ENCODE results near the gene CTSZ. TPM values are rescaled to one million over a fixed set of nuclear protein-coding genes. Genes with fewer than 3 reads are reported as not detected.
"Not testable (repeated sequence)": the region's sequence is repeated elsewhere in the genome, so short reads cannot be mapped to it uniquely, and the experiment has no call there.

Gene CTSZ
- total and polyA plus RNA-seq, 5 donors from 2014 or later, result 1.8 to 26.6 (median 3.2) TPM

DNA sequence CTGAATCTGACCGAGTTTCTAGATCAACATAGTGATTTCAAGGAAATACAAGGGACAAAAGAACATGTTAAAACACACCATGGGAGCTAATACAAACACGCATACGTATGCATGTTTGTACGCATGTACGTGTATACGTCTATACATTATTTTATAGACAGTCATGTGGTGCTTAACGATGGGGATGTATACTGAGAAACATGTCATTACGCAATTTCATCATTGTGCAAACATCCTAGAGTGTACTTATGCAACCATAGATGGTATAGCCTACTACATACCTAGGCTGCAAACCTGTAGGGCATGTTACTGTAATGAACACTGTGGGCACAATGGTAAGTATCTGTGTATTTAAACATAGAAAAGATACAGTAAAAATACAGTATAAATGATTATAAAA, 51.0 kb downstream of the CTSZ start:
- Histone ChIP-seq H3K27me3 (ENCODE audit: control insufficient read depth, insufficient read depth, low read length) (peaks cover 5% of the 10 kb centered on the region), H3K9me3 (ENCODE audit: control insufficient read depth in 2 of 2, low read length in 2 of 2) (no peaks in the 10 kb centered on the region), H3K4me3 (ENCODE audit: low read depth, low read length) (no peak overlapping the region), H3K36me3 (ENCODE audit: control insufficient read depth, insufficient read depth, low read length) (no peaks in the 10 kb centered on the region), H3K4me1 (ENCODE audit: control insufficient read depth, insufficient read depth, low read length, poor library complexity, severe bottlenecking) (no peaks in the 10 kb centered on the region), H3K27ac (ENCODE audit: insufficient read depth, low read length, poor library complexity, severe bottlenecking) (no peak overlapping the region)
- DNase-seq (no peak), ATAC-seq (ENCODE audit: low read depth in 2 of 2) (no peak)
- Mint-ChIP-seq H3K27me3 (peaks cover 51% of the 10 kb centered on the region), H3K4me1 (peaks cover 0 to 2% (median 0%) of the 10 kb centered on the region in 4 donors), H3K27ac (no peak overlapping the region), H3K9me3 (peaks cover 0 to 3% (median 0%) of the 10 kb centered on the region in 7 donors), H3K36me3 (no peaks in the 10 kb centered on the region), H3K4me3 (no peak overlapping the region)

GRCh38 chr20:58953050-58953449, 54.0 kb downstream of the CTSZ start:
- H3K4me1 Mint-ChIP-seq, result peaks cover 0 to 2% (median 0%) of the 10 kb centered on the region in 4 donors
- ATAC-seq (ENCODE audit: low read depth in 2 of 2) (no peak), DNase-seq (no peak)
- Histone ChIP-seq H3K4me3 (ENCODE audit: low read depth, low read length) (no peak overlapping the region), H3K27ac (ENCODE audit: insufficient read depth, low read length, poor library complexity, severe bottlenecking) (no peak overlapping the region), H3K4me1 (ENCODE audit: control insufficient read depth, insufficient read depth, low read length, poor library complexity, severe bottlenecking) (no peaks in the 10 kb centered on the region), H3K9me3 (ENCODE audit: control insufficient read depth in 2 of 2, low read length in 2 of 2) (no peaks in the 10 kb centered on the region), H3K36me3 (ENCODE audit: control insufficient read depth, insufficient read depth, low read length) (no peaks in the 10 kb centered on the region), H3K27me3 (ENCODE audit: control insufficient read depth, insufficient read depth, low read length) (peaks cover 5% of the 10 kb centered on the region)
- peaks cover 0 to 2% (median 0%) of the 10 kb centered on the region in 7 donors for H3K9me3 Mint-ChIP-seq
- H3K27me3 Mint-ChIP-seq, result peaks cover 50% of the 10 kb centered on the region
- H3K27ac Mint-ChIP-seq, result no peak overlapping the region
- no peaks in the 10 kb centered on the region for H3K36me3 Mint-ChIP-seq
- H3K4me3 Mint-ChIP-seq, result no peak overlapping the region

DNA sequence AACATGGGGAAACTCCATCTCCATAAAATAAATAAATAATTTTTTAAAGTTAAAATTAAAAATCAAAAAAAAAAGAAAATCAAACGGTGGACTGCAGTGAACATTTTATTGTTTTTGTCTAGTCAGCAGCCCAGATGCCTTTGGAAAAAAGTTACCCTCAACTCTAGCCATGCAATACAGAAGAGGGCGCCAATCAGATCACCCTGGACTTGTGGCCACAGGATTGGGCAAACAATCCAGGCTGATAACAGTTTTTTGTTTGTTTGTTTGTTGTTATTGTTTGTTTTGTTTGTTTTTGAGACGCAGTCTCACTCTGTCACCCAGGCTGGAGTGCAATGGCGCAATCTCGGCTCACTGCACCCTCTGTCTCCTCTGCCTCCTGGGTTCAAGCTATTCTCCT, 56.5 kb downstream of the CTSZ start:
- DNase-seq (no peak), ATAC-seq (ENCODE audit: low read depth in 2 of 2) (no peak)
- peaks cover 3% of the 10 kb centered on the region for H3K27me3 ChIP-seq (ENCODE audit: control insufficient read depth, insufficient read depth, low read length)
- no peak overlapping the region for H3K4me3 ChIP-seq (ENCODE audit: low read depth, low read length)
- H3K4me1 ChIP-seq (ENCODE audit: control insufficient read depth, insufficient read depth, low read length, poor library complexity, severe bottlenecking), result no peaks in the 10 kb centered on the region
- no peaks in the 10 kb centered on the region for H3K36me3 ChIP-seq (ENCODE audit: control insufficient read depth, insufficient read depth, low read length)
- Mint-ChIP-seq H3K4me3 (no peak overlapping the region), H3K36me3 (no peaks in the 10 kb centered on the region), H3K4me1 (peaks cover 0 to 2% (median 0%) of the 10 kb centered on the region in 4 donors), H3K9me3 (peaks cover 0 to 2% (median 0%) of the 10 kb centered on the region in 7 donors), H3K27me3 (peaks cover 51% of the 10 kb centered on the region), H3K27ac (no peak overlapping the region)
- no peak overlapping the region for H3K27ac ChIP-seq (ENCODE audit: insufficient read depth, low read length, poor library complexity, severe bottlenecking)
- H3K9me3 ChIP-seq (ENCODE audit: control insufficient read depth in 2 of 2, low read length in 2 of 2), result no peaks in the 10 kb centered on the region

DNA sequence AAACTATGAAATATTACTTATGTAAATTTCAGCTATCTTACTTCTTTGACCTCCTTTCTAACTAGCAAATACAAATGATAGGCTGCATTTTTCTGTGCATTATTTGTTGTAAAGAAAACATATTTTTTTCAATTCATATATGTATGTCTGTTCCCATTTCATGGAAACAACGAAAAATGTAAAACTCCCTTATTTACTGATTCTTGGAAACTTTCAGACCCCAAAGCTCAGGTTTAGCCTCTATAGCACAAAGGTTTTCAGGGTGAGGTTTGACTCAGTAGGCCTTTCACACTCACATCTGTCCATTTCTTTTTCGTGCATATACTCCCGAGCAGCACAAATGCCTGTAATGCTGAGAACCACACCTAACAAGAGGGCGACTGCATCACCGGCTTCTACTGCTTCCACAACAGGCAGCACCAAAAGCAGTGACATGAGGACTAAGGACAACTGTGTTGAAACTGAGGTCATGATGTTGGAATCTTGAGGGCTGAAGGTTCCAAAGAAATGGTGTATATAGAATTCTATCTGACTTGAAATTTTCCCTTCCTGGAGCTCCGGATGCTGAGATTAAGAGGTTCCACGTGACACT, 59.2 kb downstream of the CTSZ start:
- H3K36me3 Mint-ChIP-seq; H3K4me3 Mint-ChIP-seq; ATAC-seq (ENCODE audit: low read depth in 2 of 2); DNase-seq; H3K9me3 Mint-ChIP-seq; H3K36me3 ChIP-seq (ENCODE audit: control insufficient read depth, insufficient read depth, low read length); H3K4me3 ChIP-seq (ENCODE audit: low read depth, low read length); H3K4me1 Mint-ChIP-seq; H3K9me3 ChIP-seq (ENCODE audit: control insufficient read depth in 2 of 2, low read length in 2 of 2); H3K4me1 ChIP-seq (ENCODE audit: control insufficient read depth, insufficient read depth, low read length, poor library complexity, severe bottlenecking); H3K27ac Mint-ChIP-seq; H3K27ac ChIP-seq (ENCODE audit: insufficient read depth, low read length, poor library complexity, severe bottlenecking); H3K27me3 ChIP-seq (ENCODE audit: control insufficient read depth, insufficient read depth, low read length): not testable (repeated sequence)
- peaks cover 42% of the 10 kb centered on the region for H3K27me3 Mint-ChIP-seq

DNA sequence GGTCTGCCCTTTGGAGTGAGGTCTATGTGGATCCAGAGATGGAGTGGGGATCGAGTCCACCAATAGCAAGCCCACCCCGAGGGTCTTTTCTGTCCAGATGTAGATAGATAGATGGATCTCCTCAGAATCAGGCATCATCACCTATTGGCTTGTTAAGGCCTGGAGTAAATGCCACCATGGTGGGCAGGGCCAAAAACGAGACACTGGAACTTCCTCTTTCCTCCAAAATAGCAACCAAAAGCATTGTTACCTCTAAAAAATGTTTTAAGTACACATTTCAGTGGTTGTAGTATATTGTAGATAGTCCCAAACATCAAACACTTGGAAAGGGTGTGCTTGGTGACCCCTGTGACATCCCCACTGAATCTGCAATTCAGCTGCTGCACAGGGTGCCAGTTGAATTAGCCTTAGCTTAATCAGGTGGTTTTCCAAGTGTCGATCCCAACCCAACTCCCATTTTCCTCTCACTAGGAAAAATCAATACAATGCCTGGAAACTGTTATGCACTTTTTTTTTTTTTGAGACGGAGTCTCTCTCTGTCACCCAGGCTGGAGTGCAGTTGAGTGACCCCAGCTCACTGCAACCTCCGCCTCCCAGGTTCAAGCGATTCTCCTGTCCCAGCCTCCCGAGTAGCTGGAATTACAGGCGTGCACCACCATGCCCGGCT, 61.0 kb downstream of the CTSZ start:
- H3K36me3 ChIP-seq (ENCODE audit: control insufficient read depth, insufficient read depth, low read length), result no peaks in the 10 kb centered on the region
- H3K9me3 Mint-ChIP-seq, result no peaks in the 10 kb centered on the region
- no peak overlapping the region for H3K27ac Mint-ChIP-seq
- peaks cover 5% of the 10 kb centered on the region for H3K27me3 ChIP-seq (ENCODE audit: control insufficient read depth, insufficient read depth, low read length)
- no peak overlapping the region for H3K4me3 ChIP-seq (ENCODE audit: low read depth, low read length)
- H3K27me3 Mint-ChIP-seq, result peaks cover 40% of the 10 kb centered on the region
- no peaks in the 10 kb centered on the region for H3K9me3 ChIP-seq (ENCODE audit: control insufficient read depth in 2 of 2, low read length in 2 of 2)
- no peaks in the 10 kb centered on the region for H3K4me1 Mint-ChIP-seq
- DNase-seq (no peak), ATAC-seq (ENCODE audit: low read depth in 2 of 2) (no peak)
- H3K4me1 ChIP-seq (ENCODE audit: control insufficient read depth, insufficient read depth, low read length, poor library complexity, severe bottlenecking), result no peaks in the 10 kb centered on the region
- H3K4me3 Mint-ChIP-seq, result no peak overlapping the region
- H3K36me3 Mint-ChIP-seq, result no peaks in the 10 kb centered on the region
- no peak overlapping the region for H3K27ac ChIP-seq (ENCODE audit: insufficient read depth, low read length, poor library complexity, severe bottlenecking)

Other genes with a start within 250 kb of the CTSZ start
- 0.54 TPM for gene GNAS-AS1, start 156.4 kb downstream of the CTSZ start, total RNA-seq
- not detected for gene GNAS-AS1, start 156.4 kb downstream of the CTSZ start, polyA plus RNA-seq
- 890 TPM for gene GNAS, start 154.5 kb downstream of the CTSZ start, total RNA-seq
- gene GNAS, start 154.5 kb downstream of the CTSZ start, polyA plus RNA-seq, result 100 to 1,000 TPM; 127 to 171 (median 154) TPM
- gene NELFCD, start 26.0 kb downstream of the CTSZ start, total RNA-seq, result 66.3 TPM
- 10 to 100 TPM; 58.6 to 68.2 (median 59.4) TPM for gene NELFCD, start 26.0 kb downstream of the CTSZ start, polyA plus RNA-seq
- gene TUBB1, start 12.2 kb upstream of the CTSZ start, total RNA-seq, result 31.7 TPM
- gene TUBB1, start 12.2 kb upstream of the CTSZ start, polyA plus RNA-seq, result under 1 TPM; 0.07 to 0.22 (median 0.13) TPM
- 54.9 TPM for gene ATP5F1E, start 25.1 kb upstream of the CTSZ start, total RNA-seq
- 100 to 1,000 TPM in 2 of 4 donors, 10 to 100 TPM in 2; 85.6 to 145 (median 102) TPM for gene ATP5F1E, start 25.1 kb upstream of the CTSZ start, polyA plus RNA-seq
- 50.4 TPM for gene PRELID3B, start 35.5 kb upstream of the CTSZ start, total RNA-seq
- gene PRELID3B, start 35.5 kb upstream of the CTSZ start, polyA plus RNA-seq, result 10 to 100 TPM; 33.8 to 44.7 (median 37.6) TPM
- gene ZNF831, start 156.6 kb upstream of the CTSZ start, total RNA-seq, result 90.3 TPM
- gene ZNF831, start 156.6 kb upstream of the CTSZ start, polyA plus RNA-seq, result 10 to 100 TPM; 15.9 to 22.1 (median 17.6) TPM